Muscle layer of duodenum (tissue), 2 donors: ENCODE data around the gene SPOCD1.

ENCODE experiments used
- H3K27ac ChIP-seq: one replicate; pipeline ENCODE4 v1.7.0; 2013; ENCODE audit warnings: mild to moderate bottlenecking, low read length
- H3K27me3 ChIP-seq: one replicate; pipeline ENCODE4 v1.7.0; 2013; ENCODE audit warnings: low read depth, mild to moderate bottlenecking, control low read depth, low read length
- H3K36me3 ChIP-seq, 2 donors: one replicate each; pipeline ENCODE4 v1.7.0; 2013; ENCODE audit warnings: low read length in 2 of 2, control low read depth in 1 of 2, mild to moderate bottlenecking in 1 of 2; ENCODE audit not compliant: insufficient read depth in 2 of 2, control insufficient read depth in 1 of 2
- H3K4me1 ChIP-seq, 2 donors: one replicate each; pipeline ENCODE4 v1.7.0; 2013; ENCODE audit warnings: low read length in 2 of 2, mild to moderate bottlenecking in 2 of 2, control low read depth in 1 of 2, moderate library complexity in 1 of 2; ENCODE audit not compliant: insufficient read depth in 2 of 2, control insufficient read depth in 1 of 2
- H3K4me3 ChIP-seq, 2 donors: one replicate each; pipeline ENCODE4 v1.7.0; 2013; ENCODE audit warnings: low read length in 2 of 2, low read depth in 1 of 2, mild to moderate bottlenecking in 1 of 2
- H3K9me3 ChIP-seq, 2 donors: one replicate each; pipeline ENCODE4 v1.7.0; 2013; ENCODE audit warnings: low read length in 2 of 2, control low read depth in 1 of 2, mild to moderate bottlenecking in 1 of 2; ENCODE audit not compliant: control insufficient read depth in 1 of 2
- donor health status: healthy.

The SPOCD1 gene

DNA sequence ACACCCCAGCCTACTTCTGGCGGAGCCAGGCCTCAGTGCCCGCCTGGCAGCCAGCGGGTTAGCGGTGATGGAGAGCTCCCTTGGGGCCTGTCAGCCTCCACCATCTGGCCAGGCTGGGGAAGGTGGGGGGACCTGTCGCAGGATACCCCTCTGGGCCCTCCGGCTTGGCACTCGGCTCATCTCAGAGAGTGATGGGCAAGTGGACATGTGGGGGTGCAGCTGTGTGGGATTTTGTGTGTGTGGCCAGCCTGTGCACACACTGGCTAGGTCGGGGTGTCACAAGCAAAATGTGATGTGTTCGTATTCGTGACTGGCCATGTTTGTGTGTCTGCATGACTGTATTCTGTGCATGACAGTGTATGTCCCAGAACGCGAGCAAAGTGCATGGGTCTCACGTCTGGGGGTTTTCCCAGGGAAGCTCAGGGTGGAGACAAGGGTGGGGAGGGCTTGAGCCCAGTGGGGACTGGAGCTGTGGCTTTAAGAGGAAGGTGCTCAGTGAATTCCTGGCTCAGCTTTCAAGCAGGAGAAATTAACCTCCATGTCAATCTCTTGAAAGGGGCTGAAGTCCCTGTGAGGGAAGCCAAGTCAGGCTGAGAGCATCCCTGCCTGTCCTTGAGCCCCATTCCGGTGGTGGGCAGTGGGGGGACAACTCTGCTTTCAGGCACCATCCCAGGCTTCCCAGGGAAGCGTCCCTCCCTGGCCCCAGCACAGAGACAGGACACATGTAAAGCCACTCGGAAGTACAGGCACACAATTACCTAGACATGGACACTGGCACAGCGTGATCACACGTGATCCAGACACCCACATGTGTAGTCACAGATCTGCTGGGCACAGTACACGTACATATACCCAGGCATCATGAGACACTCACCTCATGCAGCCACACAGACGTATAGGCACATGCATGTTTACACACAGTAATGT is 30.5 kb downstream of the SPOCD1 start:
- no peaks in the 10 kb centered on the region for H3K36me3 ChIP-seq
- no peak overlapping the region for H3K27ac ChIP-seq
- no peak overlapping the region for H3K4me3 ChIP-seq
- H3K4me1 ChIP-seq, result peaks cover 0 to 12% of the 10 kb centered on the region in 2 donors
- no peaks in the 10 kb centered on the region for H3K9me3 ChIP-seq
- H3K27me3 ChIP-seq, result no peaks in the 10 kb centered on the region

- peaks cover 0 to 12% of the 10 kb centered on the region in 2 donors for H3K4me1 ChIP-seq
- no peaks in the 10 kb centered on the region for H3K9me3 ChIP-seq
- H3K4me3 ChIP-seq, result no peak overlapping the region
- no peaks in the 10 kb centered on the region for H3K36me3 ChIP-seq
- H3K27ac ChIP-seq, result no peak overlapping the region
- H3K27me3 ChIP-seq, result no peaks in the 10 kb centered on the region
Measured at GRCh38 chr1:31784356-31785019, 31.3 kb downstream of the SPOCD1 start.

GRCh38 chr1:31783846-31784245 is 32.0 kb downstream of the SPOCD1 start:
- Histone ChIP-seq H3K9me3 (no peaks in the 10 kb centered on the region), H3K4me1 (peaks cover 0 to 12% of the 10 kb centered on the region in 2 donors), H3K27ac (no peak overlapping the region), H3K4me3 (no peak overlapping the region), H3K27me3 (no peaks in the 10 kb centered on the region), H3K36me3 (no peaks in the 10 kb centered on the region)

GRCh38 chr1:31782421-31783410 is 33.1 kb downstream of the SPOCD1 start:
- H3K27me3 ChIP-seq, result no peaks in the 10 kb centered on the region
- no peak overlapping the region for H3K4me3 ChIP-seq
- no peaks in the 10 kb centered on the region for H3K36me3 ChIP-seq
- no peaks in the 10 kb centered on the region for H3K9me3 ChIP-seq
- peaks cover 0 to 12% of the 10 kb centered on the region in 2 donors for H3K4me1 ChIP-seq
- H3K27ac ChIP-seq, result no peak overlapping the region

DNA sequence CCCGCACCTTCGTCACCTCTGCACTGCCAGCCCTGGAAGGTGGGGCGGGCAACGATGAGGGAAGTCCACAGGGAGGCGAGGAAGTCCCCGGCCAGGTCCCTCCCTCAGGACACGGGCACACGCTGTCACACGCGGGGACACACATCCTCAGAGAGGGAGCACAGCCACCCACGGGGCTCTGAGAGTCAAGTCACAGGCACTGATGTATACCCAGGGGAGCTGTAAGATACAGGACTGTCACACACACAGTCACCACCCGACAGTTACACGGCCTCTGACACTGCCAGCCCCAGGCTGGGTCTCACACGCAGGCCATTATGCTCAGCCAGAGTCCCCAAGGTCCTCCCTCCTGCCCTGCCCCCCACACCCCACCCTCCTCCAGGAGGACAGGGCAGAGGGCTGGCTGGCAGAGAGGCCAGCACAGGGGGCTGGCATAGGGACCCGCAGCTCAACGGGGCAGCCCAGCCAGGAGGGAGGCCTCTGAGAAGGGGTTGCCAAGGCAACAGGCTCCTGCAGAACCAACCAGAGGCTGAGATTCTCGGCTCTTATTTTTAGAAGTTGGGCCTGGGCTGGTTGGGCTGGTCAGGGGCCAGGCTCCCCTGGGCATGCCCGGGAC is 34.0 kb downstream of the SPOCD1 start:
- Histone ChIP-seq H3K4me1 (peaks cover 0 to 12% of the 10 kb centered on the region in 2 donors), H3K9me3 (no peaks in the 10 kb centered on the region), H3K36me3 (no peaks in the 10 kb centered on the region), H3K27me3 (no peaks in the 10 kb centered on the region), H3K4me3 (no peak overlapping the region), H3K27ac (no peak overlapping the region)

DNA sequence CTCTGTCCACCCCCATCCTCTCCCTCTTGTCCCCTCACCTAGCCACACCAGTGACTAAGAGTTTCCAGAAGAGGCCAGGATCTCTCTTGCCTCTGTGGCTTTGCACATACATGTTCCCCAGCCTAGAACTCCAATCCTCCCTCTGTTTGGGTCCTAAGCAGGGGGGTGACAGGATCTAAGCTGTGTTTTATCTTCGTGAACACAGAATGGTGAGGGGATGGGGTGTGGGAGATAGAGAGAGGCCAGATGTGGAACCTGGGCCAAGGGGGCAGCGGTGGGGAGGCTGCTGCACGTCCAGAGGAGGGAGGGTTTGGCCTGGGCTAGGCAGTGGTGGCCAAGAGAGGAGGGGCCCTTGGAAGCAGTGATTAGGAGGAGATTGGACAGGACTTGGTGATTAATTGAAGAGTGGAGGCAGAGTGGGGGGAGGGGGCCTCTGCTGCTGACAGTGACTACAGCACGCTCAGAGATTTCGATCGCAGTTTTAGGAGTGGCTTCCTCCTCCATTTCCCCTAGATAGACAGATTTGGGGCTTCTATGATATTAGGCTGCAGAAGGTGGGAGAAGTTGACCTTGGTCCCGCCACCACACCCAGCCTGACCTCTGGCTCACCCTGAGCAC is 34.6 kb downstream of the SPOCD1 start:
- no peak overlapping the region for H3K27ac ChIP-seq
- no peaks in the 10 kb centered on the region for H3K27me3 ChIP-seq
- no peaks in the 10 kb centered on the region for H3K36me3 ChIP-seq
- peaks cover 0 to 12% of the 10 kb centered on the region in 2 donors for H3K4me1 ChIP-seq
- H3K4me3 ChIP-seq, result no peak overlapping the region
- no peaks in the 10 kb centered on the region for H3K9me3 ChIP-seq

- no peaks in the 10 kb centered on the region for H3K27me3 ChIP-seq
- H3K27ac ChIP-seq, result no peak overlapping the region
- no peaks in the 10 kb centered on the region for H3K9me3 ChIP-seq
- H3K36me3 ChIP-seq, result no peaks in the 10 kb centered on the region
- H3K4me3 ChIP-seq, result no peak overlapping the region
- H3K4me1 ChIP-seq, result peaks cover 0 to 12% of the 10 kb centered on the region in 2 donors
Measured at GRCh38 chr1:31780632-31781031, 35.2 kb downstream of the SPOCD1 start.

DNA sequence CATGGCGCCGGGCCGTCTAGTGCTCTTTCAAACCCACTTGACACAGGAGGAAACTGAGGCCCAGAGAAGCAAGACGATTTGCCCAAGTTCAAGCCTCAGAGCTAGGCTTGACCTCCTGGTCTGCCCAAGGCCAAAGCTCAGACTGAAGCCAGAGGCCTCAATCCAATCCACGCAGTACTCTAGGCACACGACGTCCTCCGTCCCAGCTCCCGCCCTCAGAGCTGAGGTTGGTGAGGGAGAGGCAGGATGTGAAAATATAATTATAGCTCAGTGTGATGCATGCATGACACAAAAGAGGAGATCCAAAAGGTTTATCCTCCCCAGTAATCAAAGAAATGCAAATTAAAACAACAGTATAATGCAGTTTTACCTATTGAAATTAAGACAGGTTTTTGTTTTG is 36.1 kb downstream of the SPOCD1 start:
- Histone ChIP-seq H3K9me3 (no peaks in the 10 kb centered on the region), H3K4me3 (no peak overlapping the region), H3K27ac (no peak overlapping the region), H3K27me3 (peaks cover 7% of the 10 kb centered on the region), H3K4me1 (peaks cover 0 to 12% of the 10 kb centered on the region in 2 donors), H3K36me3 (no peaks in the 10 kb centered on the region)

GRCh38 chr1:31778763-31779488 is 36.9 kb downstream of the SPOCD1 start:
- Histone ChIP-seq H3K27ac (no peak overlapping the region), H3K4me1 (peaks cover 0 to 12% of the 10 kb centered on the region in 2 donors), H3K36me3 (no peaks in the 10 kb centered on the region), H3K9me3 (no peaks in the 10 kb centered on the region), H3K27me3 (peaks cover 14% of the 10 kb centered on the region), H3K4me3 (no peak overlapping the region)

DNA sequence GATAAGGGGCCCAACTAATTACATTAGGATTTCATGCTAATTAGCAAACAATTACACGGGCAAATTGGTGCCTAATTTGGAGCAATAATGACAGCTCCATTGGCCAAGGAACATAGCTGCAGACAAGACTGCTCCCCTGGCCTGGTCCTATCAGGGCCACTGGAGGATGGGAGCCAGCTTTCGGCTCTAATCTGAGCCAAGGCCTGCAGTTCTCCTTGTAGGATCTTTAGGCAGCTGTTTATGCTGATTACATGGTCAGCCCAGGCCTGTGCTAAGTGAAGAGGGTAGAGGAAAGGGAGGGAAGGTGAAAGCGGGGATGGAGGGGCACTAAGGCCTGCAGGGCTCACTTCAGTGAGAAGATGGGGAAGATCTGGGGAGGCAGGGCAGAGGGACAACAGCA is 39.3 kb downstream of the SPOCD1 start:
- Histone ChIP-seq H3K27ac (no peak overlapping the region), H3K4me3 (no peak overlapping the region), H3K36me3 (no peaks in the 10 kb centered on the region), H3K9me3 (no peaks in the 10 kb centered on the region), H3K27me3 (peaks cover 37% of the 10 kb centered on the region), H3K4me1 (peaks cover 0 to 23% of the 10 kb centered on the region in 2 donors)
